K562 (cell line): ENCODE results near the gene NAT14. TPM values are rescaled to one million over a fixed set of nuclear protein-coding genes. Genes with fewer than 3 reads are reported as not detected.

Source experiments
- CHD1 ChIP-seq: fragments of 200-600 bp; sonication (generic); IDR thresholded peaks from one replicate; pipeline ENCODE4 v1.6.1; 2012; ENCODE audit warnings: mild to moderate bottlenecking, moderate library complexity, low read length, inconsistent platforms
- CHD2 ChIP-seq: IDR thresholded peaks from 2 replicates; pipeline ENCODE4 v1.6.1; 2011; ENCODE audit warnings: low read depth, low read length
- CHD4 ChIP-seq: fragments of 200-600 bp; sonication (generic); IDR thresholded peaks from 3 replicates; pipeline ENCODE4 v1.6.1; 2012; ENCODE audit warnings: low read depth, mild to moderate bottlenecking, mixed read lengths, low read length, inconsistent platforms; ENCODE audit not compliant: insufficient read depth, insufficient replicate concordance, poor library complexity, severe bottlenecking
- CTCF ChIP-seq, 3 experiments: IDR thresholded peaks in 2 of 3; conservative IDR thresholded peaks in 1 of 3; 2 replicates each; pipeline ENCODE4 v1.5.1; 2011 to 2012; ENCODE audit warnings: low read length in 3 of 3, mild to moderate bottlenecking in 3 of 3, control low read depth in 2 of 3, improper control_type of control experiment in 1 of 3, inconsistent platforms in 1 of 3, low read depth in 1 of 3, mixed read lengths in 1 of 3, moderate library complexity in 1 of 3; ENCODE audit not compliant: insufficient read depth in 2 of 3
- FOS ChIP-seq: IDR thresholded peaks from 3 replicates; pipeline ENCODE4 v1.6.1; 2011; ENCODE audit not compliant: insufficient read length; ENCODE audit errors: extremely low read depth
- HDAC8 ChIP-seq: fragments of 450-650 bp; IDR thresholded peaks from 2 replicates; pipeline ENCODE4 v1.6.1; 2016; ENCODE audit warnings: mild to moderate bottlenecking, missing genetic modification characterization, moderate library complexity, missing compliant biosample characterization
- HMBOX1 ChIP-seq: sonication (generic); IDR thresholded peaks from 2 replicates; pipeline ENCODE4 v1.6.1; 2016
- KHSRP ChIP-seq: fragments of 450-650 bp; IDR thresholded peaks from 2 replicates; pipeline ENCODE4 v1.6.1; 2017
- MAX ChIP-seq: sonication (generic); formaldehyde crosslinking; IDR thresholded peaks from 2 replicates; pipeline ENCODE4 v1.9.0; 2022; ENCODE audit warnings: mild to moderate bottlenecking, missing genetic modification reagents
- MEF2D ChIP-seq: conservative IDR thresholded peaks from 2 replicates; pipeline ENCODE4 v1.6.1; 2016; ENCODE audit warnings: low read depth, missing genetic modification characterization, missing compliant biosample characterization
- RHOXF2B ChIP-seq: fragments of 250-450 bp; sonication (Bioruptor Pico); conservative IDR thresholded peaks from 2 replicates; pipeline ENCODE4 v1.5.1; 2021
- SP1 ChIP-seq: sonication (generic); formaldehyde crosslinking; IDR thresholded peaks from 2 replicates; pipeline ENCODE4 v1.8.1; 2022; ENCODE audit warnings: mild to moderate bottlenecking, missing genetic modification reagents
- SPI1 ChIP-seq: IDR thresholded peaks from 2 replicates; pipeline ENCODE4 v1.6.1; 2011; ENCODE audit warnings: low read depth, low read length, control low read depth, borderline replicate concordance
- STAT5B ChIP-seq: fragments of 250-450 bp; sonication (Bioruptor Pico); IDR thresholded peaks from 2 replicates; pipeline ENCODE4 v1.8.0; 2021; ENCODE audit warnings: mild to moderate bottlenecking, inconsistent platforms
- XRCC4 ChIP-seq: IDR thresholded peaks from one replicate; pipeline ENCODE4 v1.6.1; 2011; ENCODE audit not compliant: insufficient read depth, insufficient read length; ENCODE audit errors: extremely low read depth
- ZC3H8 ChIP-seq: fragments of 450-650 bp; IDR thresholded peaks from 2 replicates; pipeline ENCODE4 v1.6.1; 2017
- ZNF184 ChIP-seq: sonication (generic); formaldehyde crosslinking; IDR thresholded peaks from 2 replicates; pipeline ENCODE4 v1.5.0; 2020; ENCODE audit warnings: missing genetic modification reagents
- ZNF551 ChIP-seq: fragments of 250-450 bp; sonication (Bioruptor Pico); IDR thresholded peaks from 2 replicates; pipeline ENCODE4 v1.5.0; 2021; ENCODE audit warnings: mild to moderate bottlenecking, moderate library complexity
- polyA plus RNA-seq, 8 experiments: library from polyadenylated mRNA; depleted of rRNA in 4 of 8; stranded (reverse) in 5 of 8; unstranded in 3 of 8; fragments of >200 nt; fragmentation: Nextera tagmentation in 2 of 8; fragmentation: Illumina TruSeq in 1 of 8; extraction: Ambion mirVana in 2 of 8; extraction: Trizol in 1 of 8; gene quantifications; 2 replicates each; pipeline versions ENCODE4 v1.2.1 to v1.2.3, GENCODE V29; 2011 to 2014; ENCODE audit warnings: inconsistent platforms in 1 of 8, missing spikeins in 1 of 8
- total RNA-seq, 7 experiments: library from RNA; depleted of rRNA in 6 of 7; stranded (reverse); fragments of >200 nt in 6 of 7; fragmentation: Illumina TruSeq in 2 of 7; extraction: Trizol in 2 of 7; gene quantifications; 2 replicates each; pipeline versions ENCODE4 v1.2.1 to v1.2.3, GENCODE V29; 2011 to 2021; ENCODE audit warnings: low replicate concordance in 1 of 7
- TF ChIP-seq, protein P1 (sequence below), 2 experiments: fragments of 450-650 bp in 1 of 2; IDR thresholded peaks; 2 replicates each; pipeline ENCODE4 v1.6.1; 2011 to 2017; ENCODE audit warnings: low read depth in 2 of 2, antibody characterized with exemption in 1 of 2, borderline replicate concordance in 1 of 2, low read length in 1 of 2, mild to moderate bottlenecking in 1 of 2, mixed read lengths in 1 of 2; ENCODE audit not compliant: control insufficient read depth in 1 of 2

Gene NAT14
- total and polyA plus RNA-seq, 9 of the 15 experiments (the other 6 are each of a cell fraction or from before 2014, with no cell fraction given), result 2.4 to 77.0 (median 26.7) TPM

DNA sequence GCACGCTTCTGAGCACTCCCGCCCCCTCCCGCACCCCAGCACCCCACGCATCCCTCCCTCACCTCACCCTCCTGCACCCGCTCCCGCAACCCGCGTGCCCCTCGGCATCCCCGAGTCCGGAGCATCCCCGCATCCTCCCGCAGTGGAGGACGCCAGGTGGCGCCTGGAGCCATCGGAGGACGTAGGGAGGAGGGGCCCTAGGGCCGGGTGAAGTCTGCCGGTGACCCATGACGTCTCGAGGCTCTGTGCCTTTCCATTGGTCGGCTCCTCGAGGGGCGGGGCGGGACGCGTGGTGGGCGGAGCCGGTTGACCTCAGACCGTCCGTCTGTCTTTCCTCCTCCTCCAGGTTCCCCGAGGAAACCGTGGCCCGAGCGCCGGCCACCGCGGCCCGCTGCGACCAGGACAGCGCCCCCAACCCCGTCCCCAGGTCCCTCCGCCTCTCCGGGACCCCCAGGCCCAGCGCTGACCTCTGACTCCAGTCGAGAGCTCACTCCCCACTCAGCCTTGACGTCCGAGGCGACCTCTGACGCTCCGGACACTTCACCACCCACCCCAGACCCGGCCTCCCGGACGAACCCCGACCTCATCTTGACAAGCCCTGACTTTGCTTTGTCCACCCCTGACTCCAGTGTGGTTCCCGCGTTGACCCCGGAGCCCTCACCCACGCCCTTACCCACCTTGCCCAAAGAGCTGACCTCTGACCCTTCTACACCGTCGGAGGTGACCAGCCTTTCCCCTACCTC lies 32.1 kb downstream of the NAT14 start (continued):
- TF ChIP-seq CTCF (IDR thresholded peaks at IDR 0.05 in 2 of 3, conservative IDR thresholded peaks at IDR 0.05 in 1 of 3; ENCODE audit: insufficient read depth in 2 of 3, low read depth in 1 of 3, low read length in 3 of 3) (peak; percentile 90 to 96 (median 96)), HMBOX1 (no peak), STAT5B (CRISPR knock-in tag) (no peak), ZC3H8 (no peak), RHOXF2B (no peak), FOS (peak; percentile 80), HDAC8 (tag) (no peak), CHD4 (no peak), SPI1 (no peak), SP1 (CRISPR knock-in tag) (peak; percentile 98), MAX (CRISPR knock-in tag) (peak; percentile 62), XRCC4 (no peak), KHSRP (peak; percentile 72), ZNF551 (CRISPR knock-in tag) (no peak), CHD1 (no peak), MEF2D (no peak), ZNF184 (CRISPR knock-in tag) (no peak), CHD2 (peak; percentile 61)
- TF ChIP-seq, protein P1, sequence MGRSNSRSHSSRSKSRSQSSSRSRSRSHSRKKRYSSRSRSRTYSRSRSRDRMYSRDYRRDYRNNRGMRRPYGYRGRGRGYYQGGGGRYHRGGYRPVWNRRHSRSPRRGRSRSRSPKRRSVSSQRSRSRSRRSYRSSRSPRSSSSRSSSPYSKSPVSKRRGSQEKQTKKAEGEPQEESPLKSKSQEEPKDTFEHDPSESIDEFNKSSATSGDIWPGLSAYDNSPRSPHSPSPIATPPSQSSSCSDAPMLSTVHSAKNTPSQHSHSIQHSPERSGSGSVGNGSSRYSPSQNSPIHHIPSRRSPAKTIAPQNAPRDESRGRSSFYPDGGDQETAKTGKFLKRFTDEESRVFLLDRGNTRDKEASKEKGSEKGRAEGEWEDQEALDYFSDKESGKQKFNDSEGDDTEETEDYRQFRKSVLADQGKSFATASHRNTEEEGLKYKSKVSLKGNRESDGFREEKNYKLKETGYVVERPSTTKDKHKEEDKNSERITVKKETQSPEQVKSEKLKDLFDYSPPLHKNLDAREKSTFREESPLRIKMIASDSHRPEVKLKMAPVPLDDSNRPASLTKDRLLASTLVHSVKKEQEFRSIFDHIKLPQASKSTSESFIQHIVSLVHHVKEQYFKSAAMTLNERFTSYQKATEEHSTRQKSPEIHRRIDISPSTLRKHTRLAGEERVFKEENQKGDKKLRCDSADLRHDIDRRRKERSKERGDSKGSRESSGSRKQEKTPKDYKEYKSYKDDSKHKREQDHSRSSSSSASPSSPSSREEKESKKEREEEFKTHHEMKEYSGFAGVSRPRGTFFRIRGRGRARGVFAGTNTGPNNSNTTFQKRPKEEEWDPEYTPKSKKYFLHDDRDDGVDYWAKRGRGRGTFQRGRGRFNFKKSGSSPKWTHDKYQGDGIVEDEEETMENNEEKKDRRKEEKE (IDR thresholded peaks at IDR 0.05; ENCODE audit: borderline replicate concordance in 1 of 2, control insufficient read depth in 1 of 2, low read depth in 2 of 2, low read length in 1 of 2), result no peak
